Measurements from ENCODE around the gene EHMT1.
"Not testable (repeated sequence)": the region's sequence is repeated elsewhere in the genome, so short reads cannot be mapped to it uniquely, and the experiment has no call there.

EHMT1 gene

DNA sequence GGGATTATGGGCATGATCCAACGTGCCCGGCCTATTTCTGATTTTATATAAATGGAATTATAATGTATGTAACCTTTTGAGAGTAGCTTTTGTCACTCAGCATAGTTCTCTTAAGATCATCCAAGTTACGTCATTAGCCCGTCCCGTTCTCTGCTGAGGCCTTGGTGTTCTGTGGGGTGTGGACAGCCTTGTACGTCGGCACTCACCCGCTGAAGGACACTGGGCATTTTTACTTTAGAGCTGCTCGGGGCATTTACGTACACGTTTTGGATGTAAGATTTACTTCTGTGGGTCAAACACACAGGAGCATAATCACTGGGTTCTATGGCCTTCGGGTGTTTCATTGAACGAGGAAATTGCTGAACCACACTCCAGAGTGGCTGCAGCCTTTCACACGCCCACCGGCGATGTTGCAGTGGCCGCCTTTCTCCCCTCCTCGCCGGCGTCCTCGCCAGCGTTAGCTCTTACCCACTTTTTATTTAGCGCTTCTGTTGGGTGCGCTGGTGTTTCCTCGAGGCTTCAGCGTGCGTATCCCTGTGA is 101.8 kb downstream of the EHMT1 start:
- DNase-seq (ENCODE audit: low spot score): no peak

DNA sequence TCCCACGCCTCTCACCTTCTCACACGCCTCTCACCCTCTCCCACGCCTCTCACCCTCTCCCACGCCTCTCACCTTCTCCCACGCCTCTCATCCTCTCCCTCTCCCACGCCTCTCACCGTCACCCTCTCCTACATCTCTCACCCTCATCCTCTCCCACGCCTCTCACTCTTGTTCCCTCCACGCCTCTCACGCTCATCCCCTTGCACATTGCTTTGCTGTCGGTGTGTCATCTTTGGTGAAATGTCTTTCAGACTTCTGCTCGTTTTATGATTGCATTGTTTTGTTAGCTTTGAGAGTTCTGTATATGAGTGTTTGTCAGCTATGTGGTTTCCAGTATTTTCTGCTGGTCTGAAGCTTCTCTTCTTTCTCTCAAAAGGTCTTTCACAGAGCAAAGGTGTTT is 102.7 kb downstream of the EHMT1 start:
- no peak for DNase-seq (ENCODE audit: low spot score)

DNA sequence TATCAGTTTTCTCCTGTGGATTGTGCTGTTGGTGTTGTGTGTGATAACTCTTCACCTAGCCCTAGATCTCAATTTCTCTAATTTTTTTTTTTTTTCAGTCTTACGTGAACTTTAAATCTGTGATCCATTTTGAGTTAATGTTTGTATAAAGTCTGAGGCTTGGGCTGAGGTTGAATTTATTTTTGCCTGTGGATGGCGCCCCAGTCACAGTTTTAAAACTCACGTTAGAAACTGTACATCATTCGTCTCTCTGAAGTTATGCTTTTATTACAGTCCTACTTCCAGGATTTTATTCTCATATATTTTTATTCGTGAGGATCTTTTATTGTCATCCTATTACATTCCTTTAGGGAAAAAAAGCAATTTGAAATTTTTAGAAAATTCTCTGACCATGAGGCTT is 103.1 kb downstream of the EHMT1 start:
- DNase-seq (ENCODE audit: low spot score): no peak

DNA sequence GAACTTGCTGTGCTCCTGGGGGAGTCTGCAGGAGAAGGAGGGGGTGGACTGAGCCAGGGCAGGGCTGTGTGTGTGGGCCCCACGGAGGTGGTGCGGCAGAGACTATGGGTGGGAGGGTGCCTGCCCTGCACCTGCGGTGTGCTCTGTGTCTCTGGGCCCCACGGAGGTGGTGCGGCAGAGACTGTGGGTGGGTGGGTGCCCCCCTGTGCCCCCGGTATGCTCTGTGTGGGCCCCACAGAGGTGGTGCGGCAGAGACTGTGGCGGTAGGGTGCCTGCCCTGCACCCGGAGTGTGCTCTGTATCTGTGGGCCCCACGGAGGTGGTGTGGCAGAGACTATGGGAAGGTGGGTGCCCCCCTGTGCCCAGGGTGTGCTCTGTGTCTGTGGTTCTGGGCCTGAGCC is 103.7 kb downstream of the EHMT1 start:
- DNase-seq (ENCODE audit: low spot score): no peak

DNA sequence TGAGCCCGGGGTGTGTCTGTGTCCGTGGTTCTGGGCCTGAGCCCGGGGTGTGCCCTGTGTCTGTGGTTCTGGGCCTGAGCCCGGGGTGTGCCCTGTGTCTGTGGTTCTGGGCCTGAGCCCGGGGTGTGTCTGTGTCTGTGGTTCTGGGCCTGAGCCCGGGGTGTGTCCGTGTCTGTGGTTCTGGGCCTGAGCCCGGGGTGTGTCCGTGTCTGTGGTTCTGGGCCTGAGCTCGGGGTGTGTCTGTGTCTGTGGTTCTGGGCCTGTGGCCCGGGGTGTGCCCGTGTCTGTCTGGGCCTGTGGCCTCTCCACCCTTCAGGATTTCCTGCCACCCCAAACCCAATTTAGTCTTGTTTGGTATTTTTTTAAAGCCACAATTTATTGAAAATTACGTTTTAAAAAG is 104.6 kb downstream of the EHMT1 start:
- not testable (repeated sequence) for DNase-seq (ENCODE audit: low spot score)

DNA sequence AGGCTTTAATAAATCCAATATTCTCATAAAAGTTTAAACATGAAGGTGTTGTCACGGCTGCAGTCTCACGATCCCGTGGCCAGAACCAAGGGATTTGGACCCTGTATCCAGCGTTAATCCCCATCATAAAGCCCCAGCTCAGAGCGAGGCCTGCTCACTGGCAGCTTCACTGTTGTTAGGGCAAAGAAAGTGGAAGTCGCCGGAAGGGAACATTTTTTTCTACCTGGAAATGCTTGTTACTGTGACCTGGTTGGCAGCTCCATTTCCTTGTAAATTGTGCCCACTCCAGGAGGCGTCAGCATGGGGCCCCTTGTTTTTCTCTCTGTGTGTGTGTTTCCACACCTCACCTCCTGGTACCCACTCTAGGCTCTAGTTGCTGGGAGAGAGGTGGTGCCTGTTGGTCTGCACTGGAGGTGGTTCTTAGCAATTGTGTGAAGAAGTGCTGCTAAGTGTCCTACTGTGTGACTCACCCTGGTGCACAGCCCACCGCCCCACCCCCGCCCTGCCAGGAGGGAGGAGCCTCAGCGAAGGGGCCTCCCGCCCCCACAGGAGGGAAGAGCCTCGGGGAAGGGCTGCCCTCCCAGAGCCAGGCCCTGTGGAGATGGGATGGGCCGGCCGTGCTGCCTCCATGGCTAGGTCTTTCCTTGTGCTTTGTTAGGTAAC is 105.1 kb downstream of the EHMT1 start:
- no peak for DNase-seq (ENCODE audit: low spot score)

DNA sequence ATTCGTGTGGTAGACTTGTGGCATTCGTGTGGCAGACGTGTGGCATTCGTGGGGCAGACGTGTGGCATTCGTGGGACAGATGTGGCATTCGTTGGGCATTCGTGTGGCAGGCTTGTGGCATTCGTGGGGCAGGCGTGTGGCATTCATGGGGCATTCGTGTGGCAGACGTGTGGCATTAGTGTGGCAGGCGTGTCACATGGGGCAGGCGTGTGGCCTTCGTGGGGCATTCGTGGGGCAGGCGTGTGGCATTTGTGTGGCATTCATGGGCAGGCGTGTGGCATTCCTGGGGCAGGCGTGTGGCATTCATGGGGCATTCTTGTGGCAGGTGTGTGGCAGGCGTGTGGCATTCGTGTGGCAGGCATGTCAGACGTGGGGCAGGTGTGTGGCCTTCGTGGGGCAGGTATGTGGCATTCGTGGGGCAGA is 106.0 kb downstream of the EHMT1 start:
- DNase-seq (ENCODE audit: low spot score): no peak

DNA sequence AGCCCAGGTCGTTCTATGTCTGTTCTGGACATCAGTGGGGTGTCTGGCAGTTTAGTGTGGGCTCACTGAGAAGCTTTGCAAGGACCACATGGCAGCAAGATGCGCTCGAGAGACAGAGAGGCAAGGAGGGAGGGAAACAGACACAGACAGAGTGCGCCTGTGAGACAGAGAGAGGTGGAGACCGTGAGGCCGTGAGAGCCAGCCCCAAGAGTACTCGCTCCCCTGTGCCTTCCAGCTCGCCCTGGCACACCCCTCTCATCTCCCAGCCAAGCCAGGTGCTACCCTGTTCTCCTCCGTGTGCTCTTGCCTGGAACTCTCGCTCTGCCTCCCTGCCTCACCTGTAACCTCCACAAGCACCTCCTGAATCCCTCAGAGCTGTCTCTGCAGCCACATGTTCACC is 106.8 kb downstream of the EHMT1 start:
- DNase-seq (ENCODE audit: low spot score): no peak

DNA sequence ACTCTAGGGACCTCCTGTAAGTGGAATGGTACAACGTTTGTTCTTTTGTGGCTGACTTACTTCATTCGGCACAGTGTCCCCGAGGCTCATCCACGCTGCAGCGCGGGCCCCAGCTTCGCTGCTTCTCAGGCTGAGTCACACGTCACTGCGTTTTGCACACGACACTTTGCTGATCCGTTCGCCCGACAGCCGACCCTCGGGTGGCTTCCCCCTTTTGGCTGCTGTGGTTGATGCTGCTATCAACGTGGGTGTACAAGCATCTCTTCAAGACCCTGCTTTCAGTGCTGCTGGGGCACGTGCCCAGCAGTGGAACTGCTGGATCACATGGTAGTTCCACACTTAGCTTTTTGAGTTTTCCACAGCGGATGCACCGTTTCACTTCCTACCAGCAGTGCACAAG is 107.5 kb downstream of the EHMT1 start:
- DNase-seq (ENCODE audit: low spot score): not testable (repeated sequence)

DNA sequence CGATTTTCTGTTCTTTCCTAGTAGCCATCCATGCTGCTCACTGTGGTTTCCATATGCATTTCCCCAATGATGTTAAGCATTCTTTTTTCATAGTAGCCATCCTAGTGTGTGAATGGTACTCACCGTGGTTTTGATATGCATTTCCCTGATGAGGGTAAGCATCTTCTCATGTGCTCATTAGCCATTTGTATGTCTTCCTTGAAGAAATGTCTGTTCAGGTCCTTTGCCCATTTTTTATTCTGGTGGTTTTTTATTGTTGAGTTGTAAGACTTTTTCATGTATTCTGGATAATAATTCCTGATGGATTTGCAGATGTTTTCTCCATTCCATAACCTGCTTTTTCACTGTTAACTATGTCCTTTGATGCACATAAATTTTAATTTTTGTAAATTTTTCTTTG is 108.0 kb downstream of the EHMT1 start:
- DNase-seq (ENCODE audit: low spot score): no peak

DNA sequence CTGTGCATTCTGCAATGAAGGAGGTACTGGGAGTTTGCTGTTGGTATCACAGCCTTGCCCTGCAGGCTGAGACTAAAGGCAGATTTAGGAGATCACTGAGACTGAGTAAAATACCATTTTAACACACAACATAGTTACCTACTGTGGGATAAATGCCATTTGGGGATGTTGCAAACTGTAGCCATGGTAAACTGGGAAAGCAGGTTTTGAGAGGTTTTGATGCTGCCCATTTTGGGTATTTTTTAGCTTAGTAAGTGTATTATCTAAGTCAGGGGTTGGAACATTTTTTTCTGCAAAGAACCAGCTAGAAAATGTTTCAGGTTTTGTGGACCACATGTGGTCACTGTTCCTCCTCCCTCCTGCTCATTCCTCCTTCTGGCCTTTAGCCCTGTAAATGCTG is 108.9 kb downstream of the EHMT1 start:
- no peak for DNase-seq (ENCODE audit: low spot score)

DNA sequence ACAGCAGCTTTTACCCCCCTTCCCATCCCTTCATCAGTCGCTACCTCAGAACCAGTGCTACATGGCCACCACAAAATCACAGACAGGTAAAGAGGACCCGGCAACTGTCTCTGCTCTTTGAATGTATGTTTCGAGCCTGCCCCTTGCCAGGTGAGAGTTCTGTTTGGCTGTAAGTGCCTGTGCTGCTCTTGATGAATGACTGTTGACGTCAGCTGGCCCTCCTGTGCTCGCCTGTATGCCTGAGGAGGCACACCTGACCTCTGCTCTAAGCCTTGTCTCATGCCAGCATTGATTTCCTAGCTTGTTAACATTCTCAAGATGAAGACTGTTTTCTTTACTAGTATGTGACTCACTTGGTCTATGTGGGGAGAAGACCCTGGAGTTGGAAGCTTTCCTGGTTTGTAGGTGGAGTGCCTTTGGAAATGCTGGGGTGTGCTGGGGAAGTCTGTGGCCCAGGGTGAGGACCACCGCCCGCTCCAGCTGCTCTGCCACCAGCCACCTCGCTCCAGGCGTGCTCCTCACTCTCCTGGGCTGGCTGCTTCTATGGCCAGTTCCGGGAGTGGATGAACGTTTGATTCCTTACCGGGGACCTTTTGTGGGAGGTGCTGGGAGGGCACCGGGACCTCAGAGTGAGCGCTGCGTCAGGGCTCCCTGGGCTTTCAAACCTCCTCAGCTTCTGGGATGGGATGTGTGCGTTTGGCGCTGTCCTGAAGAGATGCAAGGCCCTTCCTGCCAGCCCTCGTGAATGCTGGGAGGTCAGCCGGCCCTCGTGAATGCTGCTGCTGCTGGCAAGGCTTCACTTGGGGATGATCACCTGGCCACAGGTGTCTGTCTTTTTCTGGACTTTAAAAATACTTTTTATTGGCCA is 109.9 kb downstream of the EHMT1 start:
- DNase-seq (ENCODE audit: low spot score): no peak

DNA sequence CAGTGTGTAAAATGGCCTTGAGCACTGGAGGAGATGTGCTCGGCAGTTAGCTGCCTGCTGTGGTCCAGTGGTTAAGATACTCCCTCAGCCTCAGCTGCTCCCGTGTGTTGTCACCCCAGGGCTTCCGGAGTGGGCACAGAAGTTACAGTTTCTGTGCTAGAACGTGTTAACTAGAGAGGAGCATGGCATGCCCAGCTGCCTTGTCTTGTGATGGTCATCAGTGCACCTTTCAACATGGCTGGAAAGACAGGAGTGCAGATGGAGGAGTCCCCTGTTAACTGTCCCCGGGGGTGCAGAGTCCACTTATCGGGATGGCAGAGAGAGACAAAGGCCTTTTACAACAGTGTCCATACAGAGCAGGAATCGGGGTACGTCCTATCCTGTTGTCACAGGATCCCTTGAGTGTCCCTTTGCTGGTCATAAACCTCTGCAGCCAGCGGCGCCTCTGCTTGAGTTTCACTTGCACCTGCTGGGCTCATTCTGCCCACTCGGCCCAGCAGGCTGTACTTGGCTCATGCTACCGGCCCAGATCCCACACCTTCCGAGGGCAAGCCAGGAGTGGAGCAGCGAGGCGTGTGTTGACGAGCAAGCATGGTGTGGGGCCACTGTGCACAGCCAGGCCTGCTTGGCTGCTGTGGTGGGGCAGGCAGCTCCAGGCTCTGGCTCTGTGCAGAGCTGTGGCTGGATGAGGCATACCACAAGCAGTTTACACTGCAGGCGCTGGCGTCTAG is 112.6 kb downstream of the EHMT1 start:
- DNase-seq (ENCODE audit: low spot score): no peak

DNA sequence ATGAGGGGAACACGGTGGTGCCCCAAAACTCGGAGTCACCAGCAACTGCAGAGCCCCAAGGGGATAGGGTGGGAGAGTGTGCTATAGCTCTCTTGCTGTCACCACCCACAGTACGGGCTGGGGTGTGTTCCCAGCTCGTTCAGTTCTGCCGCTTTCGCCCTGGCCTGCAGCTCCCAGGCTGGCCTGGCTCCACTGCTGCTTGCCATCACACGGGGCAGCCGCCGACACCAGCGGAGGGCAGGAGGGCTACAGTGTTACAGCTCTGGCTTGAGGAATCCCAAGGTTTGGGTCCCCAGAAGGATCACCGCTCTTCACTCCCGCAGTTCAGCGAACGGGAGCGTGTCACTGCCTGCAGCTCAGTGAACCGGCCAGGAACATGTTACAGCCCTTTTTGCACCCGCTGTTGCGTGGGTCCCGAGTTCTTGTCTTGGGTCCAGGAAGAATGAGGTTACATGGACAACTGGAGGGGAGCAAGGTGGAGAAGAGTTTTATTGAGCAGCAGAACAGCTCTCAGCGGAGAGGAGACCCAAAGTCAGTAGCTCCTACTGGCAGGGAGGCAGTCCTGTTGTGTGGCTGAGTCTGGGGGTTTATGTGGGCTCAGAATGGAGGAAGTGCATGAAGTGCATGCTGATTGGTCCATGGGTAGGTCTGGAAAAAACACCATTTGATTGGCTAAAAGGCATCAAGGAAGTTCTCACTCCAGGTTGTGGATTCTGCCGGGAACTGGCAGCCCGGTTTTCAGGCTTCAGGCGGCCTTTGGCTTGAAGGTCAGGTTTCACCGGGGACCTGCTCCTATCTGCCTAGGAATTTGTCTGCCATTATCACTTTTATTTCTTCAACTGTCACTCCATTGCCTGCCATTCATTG is 113.4 kb downstream of the EHMT1 start:
- no peak for DNase-seq (ENCODE audit: low spot score)

DNA sequence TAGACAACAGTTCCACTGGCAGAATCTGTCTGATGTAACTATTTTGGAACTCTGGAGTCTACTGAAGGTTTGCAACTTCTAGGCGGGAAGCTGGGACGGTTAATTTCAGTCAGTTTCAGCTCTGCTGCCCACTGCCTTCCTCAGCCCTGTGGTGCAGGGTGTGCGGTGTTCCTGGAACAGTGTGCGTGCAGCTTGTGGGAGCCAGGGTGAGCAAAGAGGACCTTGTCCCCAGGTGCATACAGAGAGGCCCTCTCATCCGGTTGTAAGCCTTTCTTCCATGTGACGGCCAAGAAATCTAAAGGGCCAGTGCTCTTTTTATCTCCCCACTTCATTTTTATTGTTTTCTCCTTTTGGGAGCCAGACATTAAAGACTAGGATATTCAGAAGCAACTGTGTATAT is 114.6 kb downstream of the EHMT1 start:
- no peak for DNase-seq (ENCODE audit: low spot score)

DNA sequence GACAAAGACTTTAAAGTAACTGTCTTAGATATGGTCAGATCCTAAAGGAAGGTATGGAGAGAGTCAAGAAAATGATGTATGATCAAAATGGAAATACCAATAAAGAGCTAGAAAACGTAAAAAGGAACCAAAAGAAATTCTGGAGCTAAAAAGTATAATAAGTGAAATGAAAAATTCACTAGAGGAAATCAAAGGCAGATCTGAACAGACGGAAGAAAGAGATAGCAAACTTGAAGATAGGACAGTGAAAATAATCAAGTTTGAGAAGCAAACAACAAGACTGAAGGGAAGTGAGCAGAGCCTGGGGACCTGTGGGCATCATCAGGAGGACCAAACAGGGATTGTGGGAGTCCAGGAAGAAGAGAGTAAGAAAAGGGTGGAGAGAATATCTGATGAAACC is 115.4 kb downstream of the EHMT1 start:
- no peak for DNase-seq (ENCODE audit: low spot score)

DNA sequence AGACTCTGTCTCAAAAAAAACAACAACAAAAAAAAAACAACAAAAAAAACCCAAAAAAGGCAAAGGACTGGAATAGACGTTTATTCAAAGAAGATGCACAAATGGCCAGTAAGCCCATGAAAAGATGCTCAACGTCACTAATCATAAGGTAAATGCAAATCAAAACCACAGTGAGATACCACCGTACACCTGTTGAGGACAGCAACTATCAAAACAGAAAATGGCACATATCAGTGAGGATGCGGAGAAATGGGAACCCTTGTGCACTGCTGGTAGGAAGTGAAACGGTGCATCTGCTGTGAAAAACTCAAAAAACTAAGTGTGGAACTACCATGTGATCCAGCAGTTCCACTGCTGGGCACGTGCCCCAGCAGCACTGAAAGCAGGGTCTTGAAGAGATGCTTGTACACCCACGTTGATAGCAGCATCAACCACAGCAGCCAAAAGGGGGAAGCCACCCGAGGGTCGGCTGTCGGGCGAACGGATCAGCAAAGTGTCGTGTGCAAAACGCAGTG is 119.4 kb downstream of the EHMT1 start:
- DNase-seq (ENCODE audit: low spot score): not testable (repeated sequence)

DNA sequence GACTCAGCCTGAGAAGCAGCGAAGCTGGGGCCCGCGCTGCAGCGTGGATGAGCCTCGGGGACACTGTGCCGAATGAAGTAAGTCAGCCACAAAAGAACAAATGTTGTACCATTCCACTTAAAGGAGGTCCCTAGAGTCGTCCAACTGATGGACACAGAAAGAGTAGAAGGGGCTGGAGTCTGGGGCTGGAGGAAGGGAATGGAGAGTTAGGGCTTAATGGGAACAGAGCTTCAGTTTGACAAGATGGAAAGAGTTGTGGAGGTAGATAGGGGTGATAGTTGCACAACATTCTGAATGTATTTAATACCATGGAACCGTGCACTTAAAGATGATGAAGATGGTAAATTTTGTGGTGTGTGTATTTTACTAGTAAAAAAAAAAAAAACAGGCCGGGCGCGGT is 119.9 kb downstream of the EHMT1 start:
- no peak for DNase-seq (ENCODE audit: low spot score)

DNA sequence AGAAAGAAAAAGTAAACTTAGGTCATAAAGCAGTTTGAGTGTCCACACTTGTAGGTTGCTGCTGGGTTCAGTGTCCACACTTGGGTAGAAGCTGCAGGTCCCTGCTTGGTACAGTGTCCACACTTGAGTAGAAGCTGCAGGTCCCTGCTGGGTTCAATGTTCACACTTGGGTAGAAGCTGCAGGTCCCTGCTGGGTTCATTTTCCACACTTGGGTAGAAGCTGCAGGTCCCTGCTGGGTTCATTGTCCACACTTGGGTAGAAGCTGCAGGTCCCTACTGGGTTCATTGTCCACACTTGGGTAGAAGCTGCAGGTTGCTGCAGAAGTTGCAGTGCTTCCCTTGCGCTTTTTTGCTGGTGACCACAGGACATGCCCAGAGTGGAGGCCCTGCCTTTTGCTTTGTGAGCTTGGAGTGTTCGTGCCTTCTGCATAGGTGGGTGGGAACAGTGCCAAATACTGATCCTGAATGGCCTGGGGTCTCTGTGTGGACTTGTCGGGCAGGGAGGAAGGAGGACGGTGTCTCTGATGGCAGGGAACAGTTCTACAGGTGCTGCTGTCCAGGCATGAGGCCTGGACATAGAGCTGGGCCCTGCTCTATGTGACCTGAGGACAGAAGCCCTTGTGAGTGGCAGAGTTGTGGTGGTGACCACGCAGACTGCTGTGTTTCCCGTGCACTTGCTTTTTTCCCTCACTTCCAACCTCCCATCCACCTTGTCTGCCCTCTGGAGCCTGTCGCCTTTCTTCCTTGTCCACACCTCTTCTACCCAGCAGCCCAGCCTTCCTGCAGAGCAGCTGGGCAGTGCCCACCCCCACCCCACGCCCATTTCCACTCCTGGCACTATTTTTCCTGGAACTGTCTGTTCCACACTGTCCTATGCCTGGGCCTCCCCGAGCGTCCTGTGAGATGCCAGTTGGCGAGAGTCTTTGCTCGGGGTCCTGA is 120.8 kb downstream of the EHMT1 start:
- no peak for DNase-seq (ENCODE audit: low spot score)

DNA sequence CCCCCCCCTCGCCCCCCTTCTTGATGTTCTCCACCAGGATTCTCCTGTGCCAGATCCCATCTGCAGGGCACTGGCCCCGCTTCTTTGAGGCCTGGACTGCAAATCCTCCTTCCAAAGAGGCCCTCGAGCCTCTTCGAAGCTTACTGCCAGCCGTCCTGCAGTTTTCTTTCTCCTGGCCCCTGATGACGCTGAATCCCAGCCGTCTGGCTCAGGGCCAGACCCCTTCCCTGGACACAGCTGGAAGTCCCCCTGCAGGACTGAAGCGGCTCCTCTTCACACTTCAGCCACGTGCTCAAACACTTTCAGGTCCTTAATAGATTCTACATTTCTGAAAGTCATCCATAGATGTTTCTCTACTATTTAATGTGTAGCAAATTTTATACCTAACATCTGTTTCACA is 121.5 kb downstream of the EHMT1 start:
- DNase-seq (ENCODE audit: low spot score): no peak
